Eye (tissue), 1 donor: ENCODE data around the gene DNASE2.
A peak's percentile ranks its signal among the peaks of the same experiment; 100 is the strongest.

Source experiments
- DNase-seq: peaks from one replicate; pipeline ENCODE4 v3.0.0-alpha.2; 2015

DNASE2 gene

DNA sequence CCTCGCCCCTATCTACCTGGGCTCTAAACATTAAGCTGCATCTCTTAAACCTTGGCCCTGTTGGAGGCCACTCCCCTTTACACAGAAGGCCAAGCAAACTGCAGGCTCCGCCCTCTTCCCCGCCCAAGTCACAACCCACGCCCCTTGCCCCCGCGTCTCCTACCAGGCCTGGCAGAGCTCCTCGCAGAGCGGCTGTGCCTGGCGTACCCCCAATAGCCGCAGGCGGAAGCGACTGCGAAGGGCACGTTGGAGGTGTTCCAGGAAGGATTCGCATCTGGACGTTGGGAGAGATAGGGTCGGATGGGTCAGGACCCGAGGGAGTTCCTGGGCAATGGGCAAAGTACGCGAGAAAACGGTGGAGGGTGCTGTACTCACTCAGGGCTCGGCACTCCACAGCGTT, 52.8 kb downstream of the DNASE2 start:
- DNase-seq, result peak; percentile 55

GRCh38 chr19:12825254-12826131, 55.8 kb downstream of the DNASE2 start:
- DNase-seq, result peak; percentile 71
